HFFc6 (cell line): ENCODE results near the gene CFAP77. TPM values are rescaled to one million over a fixed set of nuclear protein-coding genes. Genes with fewer than 3 reads are reported as not detected.

ENCODE experiments used
- DNase-seq: peaks from one replicate; pipeline ENCODE4 v3.0.0-alpha.2; 2018
- H3K27ac Mint-ChIP-seq: 2 replicates; pipeline ENCODE4 v1.8.0; 2020; ENCODE audit warnings: mild to moderate bottlenecking, mixed read lengths
- H3K27me3 Mint-ChIP-seq: 2 replicates; pipeline ENCODE4 v1.8.0; 2021; ENCODE audit warnings: mild to moderate bottlenecking, moderate library complexity, mixed read lengths; ENCODE audit not compliant: insufficient read depth
- H3K36me3 Mint-ChIP-seq: 2 replicates; pipeline ENCODE4 v1.8.0; 2021; ENCODE audit warnings: low read depth, mixed read lengths
- H3K4me1 Mint-ChIP-seq: 2 replicates; pipeline ENCODE4 v1.8.0; 2020; ENCODE audit warnings: low read depth, mixed read lengths
- H3K4me3 Mint-ChIP-seq: 2 replicates; pipeline ENCODE4 v1.8.0; 2020; ENCODE audit warnings: mild to moderate bottlenecking, moderate library complexity, mixed read lengths
- H3K9me3 Mint-ChIP-seq: 2 replicates; pipeline ENCODE4 v1.8.0; 2020; ENCODE audit warnings: mild to moderate bottlenecking, mixed read lengths
- total RNA-seq, 6 experiments: library from RNA; stranded (reverse); fragmentation: NEBNext Ultra II Directional; extraction: Animal tissue kit (Norgen Biotek cat#: 25700); gene quantifications; 2 replicates in 1 of 6; 3 replicates in 5 of 6; pipeline ENCODE4 v1.2.3, GENCODE V29; 2021
- TF ChIP-seq, protein P1 (sequence below): fragments of 200-600 bp; sonication (generic); IDR thresholded peaks from 2 replicates; pipeline ENCODE4 v1.5.0; 2021; ENCODE audit warnings: antibody characterized with exemption, mild to moderate bottlenecking

The CFAP77 gene
- total RNA-seq, 6 experiments from 2014 or later: not detected

DNA sequence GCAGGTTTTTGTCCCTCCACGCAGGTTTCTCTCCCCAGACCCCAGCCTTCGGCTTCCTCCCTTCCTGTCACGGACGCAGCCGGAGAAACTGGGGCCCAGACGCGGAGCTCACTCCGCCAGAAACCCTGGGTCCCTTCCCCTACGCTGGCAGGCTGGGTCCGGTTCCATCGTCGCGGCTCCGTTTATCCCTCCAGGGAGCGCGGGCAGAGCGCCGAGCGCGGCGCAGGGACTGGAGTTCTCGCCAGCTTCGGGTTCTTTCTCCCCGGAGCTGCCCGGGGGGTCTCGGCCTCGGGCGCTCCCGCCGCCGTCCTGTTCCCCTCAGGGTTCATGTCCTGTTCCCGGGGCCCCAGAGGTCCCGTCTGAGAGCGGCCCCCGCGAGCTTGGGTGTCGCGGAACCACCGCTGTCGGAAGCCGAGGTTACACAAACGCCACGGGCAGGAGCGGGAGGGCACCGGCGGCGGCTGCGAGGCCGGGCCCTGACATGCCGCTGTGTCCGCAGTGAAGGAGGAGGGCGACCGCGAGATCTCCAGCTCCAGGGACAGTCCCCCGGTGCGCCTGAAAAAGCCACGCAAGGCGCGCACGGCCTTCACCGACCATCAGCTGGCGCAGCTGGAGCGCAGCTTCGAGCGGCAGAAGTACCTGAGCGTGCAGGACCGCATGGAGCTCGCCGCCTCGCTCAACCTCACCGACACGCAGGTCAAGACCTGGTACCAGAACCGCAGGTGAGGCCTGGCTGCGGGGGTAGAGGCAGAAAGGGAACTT is 177.0 kb downstream of the CFAP77 start:
- H3K4me1 Mint-ChIP-seq: peaks cover 8% of the 10 kb centered on the region
- H3K4me3 Mint-ChIP-seq: no peak overlapping the region
- DNase-seq: no peak

DNA sequence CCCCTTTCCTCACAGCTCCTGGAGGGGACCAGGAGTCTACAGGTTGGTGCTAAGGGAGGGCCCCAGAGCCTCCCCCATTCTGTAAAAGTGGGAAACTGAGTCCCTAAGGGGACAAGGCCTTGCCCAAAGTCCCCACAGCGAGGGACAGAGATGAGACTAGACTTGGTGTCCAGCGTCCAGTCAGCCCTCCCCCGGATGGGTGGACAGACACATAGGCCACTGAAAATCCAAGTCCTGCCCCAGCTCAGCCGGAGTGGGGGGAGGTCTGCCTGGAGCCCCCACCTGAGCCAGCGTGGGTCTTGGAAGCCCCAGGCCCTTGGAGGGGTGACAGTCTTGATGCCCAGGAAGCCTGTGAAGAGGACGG is 177.6 kb downstream of the CFAP77 start:
- Mint-ChIP-seq H3K27me3 (peaks cover 65% of the 10 kb centered on the region), H3K27ac (no peak overlapping the region), H3K4me1 (peaks cover 7% of the 10 kb centered on the region)

More for the DNA sequence above, 177.0 kb downstream of the CFAP77 start:
- Mint-ChIP-seq H3K27me3 (peaks cover 69% of the 10 kb centered on the region), H3K9me3 (no peaks in the 10 kb centered on the region), H3K36me3 (peaks cover 4% of the 10 kb centered on the region; the same call in 1 of the 2 replicates), H3K27ac (no peak overlapping the region)
- TF ChIP-seq, protein P1, sequence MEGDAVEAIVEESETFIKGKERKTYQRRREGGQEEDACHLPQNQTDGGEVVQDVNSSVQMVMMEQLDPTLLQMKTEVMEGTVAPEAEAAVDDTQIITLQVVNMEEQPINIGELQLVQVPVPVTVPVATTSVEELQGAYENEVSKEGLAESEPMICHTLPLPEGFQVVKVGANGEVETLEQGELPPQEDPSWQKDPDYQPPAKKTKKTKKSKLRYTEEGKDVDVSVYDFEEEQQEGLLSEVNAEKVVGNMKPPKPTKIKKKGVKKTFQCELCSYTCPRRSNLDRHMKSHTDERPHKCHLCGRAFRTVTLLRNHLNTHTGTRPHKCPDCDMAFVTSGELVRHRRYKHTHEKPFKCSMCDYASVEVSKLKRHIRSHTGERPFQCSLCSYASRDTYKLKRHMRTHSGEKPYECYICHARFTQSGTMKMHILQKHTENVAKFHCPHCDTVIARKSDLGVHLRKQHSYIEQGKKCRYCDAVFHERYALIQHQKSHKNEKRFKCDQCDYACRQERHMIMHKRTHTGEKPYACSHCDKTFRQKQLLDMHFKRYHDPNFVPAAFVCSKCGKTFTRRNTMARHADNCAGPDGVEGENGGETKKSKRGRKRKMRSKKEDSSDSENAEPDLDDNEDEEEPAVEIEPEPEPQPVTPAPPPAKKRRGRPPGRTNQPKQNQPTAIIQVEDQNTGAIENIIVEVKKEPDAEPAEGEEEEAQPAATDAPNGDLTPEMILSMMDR: no peak

DNA sequence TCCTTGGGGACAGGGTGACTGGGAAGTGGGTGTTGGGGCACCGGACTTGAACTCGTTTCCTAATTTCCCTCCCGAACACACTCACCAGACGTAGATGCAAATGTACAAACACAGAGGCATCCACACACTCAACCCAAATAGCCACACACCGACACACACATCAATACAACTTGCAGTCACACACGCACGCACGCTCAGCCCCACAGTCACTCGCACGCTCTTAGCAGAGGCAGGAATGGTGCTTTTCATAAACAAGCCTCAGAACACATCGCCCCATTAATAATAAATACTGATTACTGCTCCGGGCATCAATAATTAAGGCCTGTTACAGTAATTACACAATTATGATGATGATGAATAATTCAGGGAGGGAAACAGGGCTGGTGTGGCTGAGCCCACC is 178.1 kb downstream of the CFAP77 start:
- Mint-ChIP-seq H3K27me3 (peaks cover 63% of the 10 kb centered on the region), H3K4me1 (peaks cover 7% of the 10 kb centered on the region), H3K9me3 (no peaks in the 10 kb centered on the region), H3K27ac (no peak overlapping the region), H3K4me3 (no peak overlapping the region), H3K36me3 (peaks cover 4% of the 10 kb centered on the region; the same call in 1 of the 2 replicates)
- no peak for DNase-seq
- TF ChIP-seq, protein P1: no peak

More for the DNA sequence above, 177.6 kb downstream of the CFAP77 start:
- H3K9me3 Mint-ChIP-seq: no peaks in the 10 kb centered on the region
- peaks cover 4% of the 10 kb centered on the region; the same call in 1 of the 2 replicates for H3K36me3 Mint-ChIP-seq
- no peak overlapping the region for H3K4me3 Mint-ChIP-seq
- no peak for DNase-seq
- TF ChIP-seq, protein P1: no peak

DNA sequence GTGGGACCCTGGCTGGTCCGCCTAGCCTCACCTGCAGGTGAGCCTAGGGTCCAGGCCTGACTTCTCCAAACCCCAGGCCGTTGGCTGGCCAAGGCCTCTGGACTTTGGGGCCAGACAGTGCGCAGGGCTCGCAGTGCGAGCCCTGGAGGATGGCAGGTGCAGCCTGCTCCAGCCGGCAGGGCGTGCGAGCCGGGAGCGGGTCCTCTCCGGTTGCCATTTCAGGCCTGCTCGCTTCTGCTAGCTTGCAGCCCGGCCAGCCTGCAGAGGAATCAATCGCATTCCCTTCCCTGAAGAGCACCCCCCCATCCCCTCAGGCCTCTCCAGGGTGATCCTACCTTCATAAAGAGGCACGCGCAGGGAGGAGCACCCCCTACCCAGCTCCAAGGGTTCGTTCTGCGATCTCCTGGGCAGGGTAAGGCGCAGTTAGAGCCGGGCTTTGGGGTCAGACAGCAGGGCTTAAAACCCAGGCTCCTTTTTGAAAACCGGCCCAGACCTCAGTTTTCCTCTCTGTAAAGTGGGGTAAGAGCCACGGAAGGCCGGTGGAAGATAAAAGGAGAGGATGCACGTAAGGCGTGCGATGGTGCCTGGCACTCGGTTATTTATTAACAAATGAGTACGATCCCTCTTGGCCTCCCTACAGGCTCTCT is 178.6 kb downstream of the CFAP77 start:
- Mint-ChIP-seq H3K4me1 (peaks cover 7% of the 10 kb centered on the region), H3K9me3 (no peaks in the 10 kb centered on the region), H3K4me3 (no peak overlapping the region), H3K27ac (no peak overlapping the region), H3K27me3 (peaks cover 60% of the 10 kb centered on the region), H3K36me3 (peaks cover 4% of the 10 kb centered on the region; the same call in 1 of the 2 replicates)
- DNase-seq: no peak
- TF ChIP-seq, protein P1: no peak

DNA sequence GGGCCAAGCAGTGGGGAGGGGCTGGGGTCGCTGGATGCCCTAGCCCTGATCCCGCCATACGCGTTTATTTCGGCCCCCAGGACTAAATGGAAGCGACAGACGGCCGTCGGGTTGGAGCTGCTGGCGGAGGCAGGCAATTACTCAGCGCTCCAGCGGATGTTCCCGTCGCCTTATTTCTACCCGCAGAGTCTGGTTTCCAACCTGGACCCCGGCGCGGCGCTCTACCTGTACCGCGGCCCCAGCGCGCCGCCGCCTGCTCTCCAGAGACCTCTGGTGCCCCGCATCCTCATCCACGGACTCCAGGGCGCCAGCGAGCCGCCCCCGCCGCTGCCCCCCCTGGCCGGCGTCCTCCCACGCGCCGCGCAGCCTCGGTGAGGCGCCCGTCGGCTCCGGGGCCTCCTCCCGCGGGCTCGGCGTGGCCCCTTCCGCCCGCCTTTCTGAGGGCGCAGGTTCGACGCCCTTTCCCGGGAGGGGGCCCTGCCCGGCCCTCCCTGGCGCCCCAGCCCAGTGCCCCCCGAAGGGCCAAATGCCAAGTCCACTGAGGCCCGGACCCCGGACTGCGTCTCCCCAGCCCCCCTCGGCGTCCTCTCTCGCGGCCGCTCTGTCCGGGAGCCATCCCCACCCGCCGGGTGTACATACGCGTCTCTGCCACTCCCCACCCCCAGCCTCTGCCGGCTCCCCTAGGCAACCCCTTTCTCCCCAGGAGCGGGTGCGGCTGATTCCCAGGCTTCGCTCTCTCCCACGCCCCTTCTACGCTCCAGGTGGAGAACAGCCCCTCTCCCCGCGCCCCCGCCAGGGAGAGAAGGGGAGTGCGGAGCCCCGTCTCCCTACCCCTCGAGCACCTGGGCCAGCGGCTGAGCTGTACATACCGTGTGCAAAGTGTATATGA is 179.4 kb downstream of the CFAP77 start:
- Mint-ChIP-seq H3K4me3 (no peak overlapping the region), H3K36me3 (no peaks in the 10 kb centered on the region), H3K4me1 (peaks cover 7% of the 10 kb centered on the region), H3K9me3 (no peaks in the 10 kb centered on the region), H3K27me3 (peaks cover 55% of the 10 kb centered on the region), H3K27ac (no peak overlapping the region)
- DNase-seq: no peak
- TF ChIP-seq, protein P1: no peak
